Fibroblast of lung (primary cell): Measurements from ENCODE around the gene RAP1GAP.

ENCODE experiments used
- CTCF ChIP-seq, 2 donors: IDR thresholded peaks in 1 of 2; conservative IDR thresholded peaks in 1 of 2; 1 replicate in 1 of 2; 2 replicates in 1 of 2; pipeline ENCODE4 v1.5.1; 2011 to 2012; ENCODE audit warnings: low read length in 2 of 2, control low read depth in 1 of 2, inconsistent platforms in 1 of 2, low read depth in 1 of 2, mild to moderate bottlenecking in 1 of 2
- EZH2 ChIP-seq: IDR thresholded peaks from 2 replicates; pipeline ENCODE4 v1.5.1; 2012; ENCODE audit warnings: low read length, control low read depth, mild to moderate bottlenecking; ENCODE audit errors: missing control alignments

- TF ChIP-seq CTCF (conservative IDR thresholded peaks at IDR 0.05 in 1 of 2, IDR thresholded peaks at IDR 0.05 in 1 of 2; ENCODE audit: low read depth in 1 of 2, low read length in 2 of 2) (no peak), EZH2 (no peak)
Observed at GRCh38 chr1:21659924-21660326, 9.2 kb downstream of the RAP1GAP start.
